Measurements from ENCODE around the gene SLC1A2. TPM values are rescaled to one million over a fixed set of nuclear protein-coding genes. Genes with fewer than 3 reads are reported as not detected.

SLC1A2 gene
- total and polyA plus RNA-seq, 2 donors = 0.38 to 0.71 TPM

GRCh38 chr11:35256296-35256695 lies 163.1 kb downstream of the SLC1A2 start:
- no peak for DNase-seq (ENCODE audit: low read depth in 6 of 9, low spot score in 9 of 9)
- Histone ChIP-seq H3K4me3 (ENCODE audit: low read length in 2 of 2) (no peak overlapping the region), H3K36me3 (ENCODE audit: control insufficient read depth in 2 of 2, insufficient read depth in 2 of 2, low read length in 1 of 2) (no peaks in the 10 kb centered on the region), H3K9me3 (ENCODE audit: control insufficient read depth in 2 of 2, insufficient read depth in 1 of 2, low read length in 1 of 2) (no peaks in the 10 kb centered on the region), H3K27me3 (ENCODE audit: control insufficient read depth in 2 of 2, insufficient read depth in 1 of 2, low read length in 1 of 2) (no peaks in the 10 kb centered on the region), H3K27ac (ENCODE audit: low read depth in 1 of 2, low read length in 1 of 2) (no peak overlapping the region), H3K4me1 (ENCODE audit: control insufficient read depth in 2 of 2, insufficient read depth in 2 of 2, low read length in 2 of 2) (peaks cover 0 to 6% of the 10 kb centered on the region in 2 donors)

GRCh38 chr11:35255514-35255913 lies 163.8 kb downstream of the SLC1A2 start:
- H3K4me3 ChIP-seq (ENCODE audit: low read length in 2 of 2) = no peak overlapping the region
- peaks cover 0 to 6% of the 10 kb centered on the region in 2 donors for H3K4me1 ChIP-seq (ENCODE audit: control insufficient read depth in 2 of 2, insufficient read depth in 2 of 2, low read length in 2 of 2)
- H3K27me3 ChIP-seq (ENCODE audit: control insufficient read depth in 2 of 2, insufficient read depth in 1 of 2, low read length in 1 of 2) = no peaks in the 10 kb centered on the region
- no peak overlapping the region for H3K27ac ChIP-seq (ENCODE audit: low read depth in 1 of 2, low read length in 1 of 2)
- no peak for DNase-seq (ENCODE audit: low read depth in 6 of 9, low spot score in 9 of 9)
- H3K36me3 ChIP-seq (ENCODE audit: control insufficient read depth in 2 of 2, insufficient read depth in 2 of 2, low read length in 1 of 2) = no peaks in the 10 kb centered on the region
- 98% methylated on average over 2 of the region's 2 CpGs for WGBS
- no peaks in the 10 kb centered on the region for H3K9me3 ChIP-seq (ENCODE audit: control insufficient read depth in 2 of 2, insufficient read depth in 1 of 2, low read length in 1 of 2)

GRCh38 chr11:35253237-35253636 lies 166.1 kb downstream of the SLC1A2 start:
- no peak for DNase-seq (ENCODE audit: low read depth in 6 of 9, low spot score in 9 of 9)
- Histone ChIP-seq H3K36me3 (ENCODE audit: control insufficient read depth in 2 of 2, insufficient read depth in 2 of 2, low read length in 1 of 2) (no peaks in the 10 kb centered on the region), H3K27ac (ENCODE audit: low read depth in 1 of 2, low read length in 1 of 2) (no peak overlapping the region), H3K27me3 (ENCODE audit: control insufficient read depth in 2 of 2, insufficient read depth in 1 of 2, low read length in 1 of 2) (no peaks in the 10 kb centered on the region), H3K4me3 (ENCODE audit: low read length in 2 of 2) (no peak overlapping the region), H3K9me3 (ENCODE audit: control insufficient read depth in 2 of 2, insufficient read depth in 1 of 2, low read length in 1 of 2) (peaks cover 0 to 5% of the 10 kb centered on the region in 2 donors), H3K4me1 (ENCODE audit: control insufficient read depth in 2 of 2, insufficient read depth in 2 of 2, low read length in 2 of 2) (peaks cover 0 to 6% of the 10 kb centered on the region in 2 donors)

- H3K27me3 ChIP-seq (ENCODE audit: control insufficient read depth in 2 of 2, insufficient read depth in 1 of 2, low read length in 1 of 2) = no peaks in the 10 kb centered on the region
- H3K4me3 ChIP-seq (ENCODE audit: low read length in 2 of 2) = no peak overlapping the region
- H3K4me1 ChIP-seq (ENCODE audit: control insufficient read depth in 2 of 2, insufficient read depth in 2 of 2, low read length in 2 of 2) = peaks cover 0 to 3% of the 10 kb centered on the region in 2 donors
- no peaks in the 10 kb centered on the region for H3K36me3 ChIP-seq (ENCODE audit: control insufficient read depth in 2 of 2, insufficient read depth in 2 of 2, low read length in 1 of 2)
- no peak for DNase-seq (ENCODE audit: low read depth in 6 of 9, low spot score in 9 of 9)
- peaks cover 0 to 10% of the 10 kb centered on the region in 2 donors for H3K9me3 ChIP-seq (ENCODE audit: control insufficient read depth in 2 of 2, insufficient read depth in 1 of 2, low read length in 1 of 2)
- H3K27ac ChIP-seq (ENCODE audit: low read depth in 1 of 2, low read length in 1 of 2) = no peak overlapping the region
These were observed 168.7 kb downstream of the SLC1A2 start for GRCh38 chr11:35250621-35251020.

GRCh38 chr11:35250192-35250591 lies 169.2 kb downstream of the SLC1A2 start:
- no peak overlapping the region for H3K27ac ChIP-seq (ENCODE audit: low read depth in 1 of 2, low read length in 1 of 2)
- H3K36me3 ChIP-seq (ENCODE audit: control insufficient read depth in 2 of 2, insufficient read depth in 2 of 2, low read length in 1 of 2) = no peaks in the 10 kb centered on the region
- H3K4me3 ChIP-seq (ENCODE audit: low read length in 2 of 2) = no peak overlapping the region
- peaks cover 0 to 3% of the 10 kb centered on the region in 2 donors for H3K4me1 ChIP-seq (ENCODE audit: control insufficient read depth in 2 of 2, insufficient read depth in 2 of 2, low read length in 2 of 2)
- H3K9me3 ChIP-seq (ENCODE audit: control insufficient read depth in 2 of 2, insufficient read depth in 1 of 2, low read length in 1 of 2) = peaks cover 0 to 12% of the 10 kb centered on the region in 2 donors
- H3K27me3 ChIP-seq (ENCODE audit: control insufficient read depth in 2 of 2, insufficient read depth in 1 of 2, low read length in 1 of 2) = no peaks in the 10 kb centered on the region
- no peak for DNase-seq (ENCODE audit: low read depth in 6 of 9, low spot score in 9 of 9)
- WGBS = 99% methylated on average over 4 of the region's 4 CpGs

GRCh38 chr11:35248558-35249323 lies 170.6 kb downstream of the SLC1A2 start:
- 83% methylated on average over 4 of the region's 4 CpGs for WGBS
- Histone ChIP-seq H3K9me3 (ENCODE audit: control insufficient read depth in 2 of 2, insufficient read depth in 1 of 2, low read length in 1 of 2) (peaks cover 0 to 14% of the 10 kb centered on the region in 2 donors), H3K4me1 (ENCODE audit: control insufficient read depth in 2 of 2, insufficient read depth in 2 of 2, low read length in 2 of 2) (peaks cover 0 to 3% of the 10 kb centered on the region in 2 donors), H3K4me3 (ENCODE audit: low read length in 2 of 2) (no peak overlapping the region), H3K27me3 (ENCODE audit: control insufficient read depth in 2 of 2, insufficient read depth in 1 of 2, low read length in 1 of 2) (no peaks in the 10 kb centered on the region), H3K36me3 (ENCODE audit: control insufficient read depth in 2 of 2, insufficient read depth in 2 of 2, low read length in 1 of 2) (no peaks in the 10 kb centered on the region), H3K27ac (ENCODE audit: low read depth in 1 of 2, low read length in 1 of 2) (no peak overlapping the region)
- no peak for DNase-seq (ENCODE audit: low read depth in 6 of 9, low spot score in 9 of 9)

- Histone ChIP-seq H3K36me3 (ENCODE audit: control insufficient read depth in 2 of 2, insufficient read depth in 2 of 2, low read length in 1 of 2) (no peaks in the 10 kb centered on the region), H3K4me1 (ENCODE audit: control insufficient read depth in 2 of 2, insufficient read depth in 2 of 2, low read length in 2 of 2) (peaks cover 0 to 3% of the 10 kb centered on the region in 2 donors), H3K27ac (ENCODE audit: low read depth in 1 of 2, low read length in 1 of 2) (no peak overlapping the region), H3K4me3 (ENCODE audit: low read length in 2 of 2) (no peak overlapping the region), H3K27me3 (ENCODE audit: control insufficient read depth in 2 of 2, insufficient read depth in 1 of 2, low read length in 1 of 2) (no peaks in the 10 kb centered on the region), H3K9me3 (ENCODE audit: control insufficient read depth in 2 of 2, insufficient read depth in 1 of 2, low read length in 1 of 2) (peaks cover 0 to 14% of the 10 kb centered on the region in 2 donors)
- 95% methylated on average over 3 of the region's 3 CpGs for WGBS
- DNase-seq (ENCODE audit: low read depth in 6 of 9, low spot score in 9 of 9) = peak in 1 of 9 donors; percentile 28
These were observed 171.5 kb downstream of the SLC1A2 start for GRCh38 chr11:35247863-35248262.

- H3K9me3 ChIP-seq (ENCODE audit: control insufficient read depth in 2 of 2, insufficient read depth in 1 of 2, low read length in 1 of 2) = peaks cover 0 to 14% of the 10 kb centered on the region in 2 donors
- no peaks in the 10 kb centered on the region for H3K27me3 ChIP-seq (ENCODE audit: control insufficient read depth in 2 of 2, insufficient read depth in 1 of 2, low read length in 1 of 2)
- H3K36me3 ChIP-seq (ENCODE audit: control insufficient read depth in 2 of 2, insufficient read depth in 2 of 2, low read length in 1 of 2) = no peaks in the 10 kb centered on the region
- WGBS = 84% methylated on average over 3 of the region's 3 CpGs
- DNase-seq (ENCODE audit: low read depth in 6 of 9, low spot score in 9 of 9) = peak in 3 of 9 donors; percentile 18 to 73 (median 40)
- H3K4me1 ChIP-seq (ENCODE audit: control insufficient read depth in 2 of 2, insufficient read depth in 2 of 2, low read length in 2 of 2) = peaks cover 0 to 3% of the 10 kb centered on the region in 2 donors
- no peak overlapping the region for H3K27ac ChIP-seq (ENCODE audit: low read depth in 1 of 2, low read length in 1 of 2)
- no peak overlapping the region for H3K4me3 ChIP-seq (ENCODE audit: low read length in 2 of 2)
These were observed 171.9 kb downstream of the SLC1A2 start for GRCh38 chr11:35247428-35247827.

GRCh38 chr11:35246745-35247144 lies 172.6 kb downstream of the SLC1A2 start:
- H3K36me3 ChIP-seq (ENCODE audit: control insufficient read depth in 2 of 2, insufficient read depth in 2 of 2, low read length in 1 of 2) = no peaks in the 10 kb centered on the region
- no peaks in the 10 kb centered on the region for H3K27me3 ChIP-seq (ENCODE audit: control insufficient read depth in 2 of 2, insufficient read depth in 1 of 2, low read length in 1 of 2)
- H3K27ac ChIP-seq (ENCODE audit: low read depth in 1 of 2, low read length in 1 of 2) = peak overlapping the region in 1 of 2 donors; percentile 15
- DNase-seq (ENCODE audit: low read depth in 6 of 9, low spot score in 9 of 9) = no peak
- H3K4me1 ChIP-seq (ENCODE audit: control insufficient read depth in 2 of 2, insufficient read depth in 2 of 2, low read length in 2 of 2) = peaks cover 0 to 3% of the 10 kb centered on the region in 2 donors
- WGBS = 94% methylated on average over 2 of the region's 2 CpGs
- no peak overlapping the region for H3K4me3 ChIP-seq (ENCODE audit: low read length in 2 of 2)
- peaks cover 0 to 14% of the 10 kb centered on the region in 2 donors for H3K9me3 ChIP-seq (ENCODE audit: control insufficient read depth in 2 of 2, insufficient read depth in 1 of 2, low read length in 1 of 2)
